Measurements from ENCODE around the gene TRIM44.

TRIM44 gene

DNA sequence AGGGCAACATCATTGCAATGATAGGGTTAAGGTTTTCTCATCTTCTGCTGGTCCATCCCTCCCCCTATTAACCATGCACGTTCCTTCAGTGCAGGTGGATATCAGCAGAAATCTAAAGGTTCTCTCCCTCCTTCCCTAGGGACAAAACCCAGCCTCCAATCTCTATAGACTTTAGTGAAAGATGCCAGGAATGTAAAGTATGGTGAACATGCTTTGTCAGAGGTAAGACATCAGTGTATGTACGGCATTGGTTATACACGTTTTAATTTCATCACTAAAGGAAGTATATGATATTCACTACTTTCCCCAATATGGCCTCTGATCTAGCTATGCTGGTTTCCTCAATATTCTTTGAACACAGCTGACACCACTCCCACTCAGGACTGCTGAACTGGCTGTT is 200.1 kb downstream of the TRIM44 start:
- DNase-seq = no peak

GRCh38 chr11:35864131-35864530 is 201.6 kb downstream of the TRIM44 start:
- DNase-seq = no peak

GRCh38 chr11:35866601-35867000 is 204.0 kb downstream of the TRIM44 start:
- no peak for DNase-seq

All from eye (tissue), 1 donor.